OCI-LY1 (cell line): ENCODE results near the gene GTF2E1.

Experiments
- H2AFZ ChIP-seq: fragments of 200-600 bp; sonication (generic), shearing (Covaris generic); 2 replicates; pipeline ENCODE4 v1.6.0; 2014; ENCODE audit warnings: antibody characterized with exemption, mild to moderate bottlenecking, low read length
- H3F3A ChIP-seq: fragments of 200-600 bp; sonication (generic), shearing (Covaris generic); 2 replicates; pipeline ENCODE4 v1.6.0; 2014; ENCODE audit warnings: mild to moderate bottlenecking, antibody characterized with exemption, low read length, moderate library complexity; ENCODE audit not compliant: insufficient read depth
- H3K27ac ChIP-seq: fragments of 200-600 bp; sonication (generic); 2 replicates; pipeline ENCODE4 v1.5.1; 2014; ENCODE audit warnings: low read length, mixed run types, mild to moderate bottlenecking, low read depth; ENCODE audit not compliant: poor library complexity, severe bottlenecking
- H3K27me3 ChIP-seq: fragments of 200-600 bp; sonication (generic); 2 replicates; pipeline ENCODE4 v1.6.0; 2014; ENCODE audit warnings: antibody characterized with exemption, mild to moderate bottlenecking, low read length, moderate library complexity; ENCODE audit not compliant: insufficient read depth
- H3K36me3 ChIP-seq: fragments of 200-600 bp; sonication (generic); 2 replicates; pipeline ENCODE4 v1.6.1; 2014; ENCODE audit warnings: mild to moderate bottlenecking, antibody characterized with exemption, low read length, moderate library complexity, mixed read lengths; ENCODE audit not compliant: insufficient read depth
- H3K4me1 ChIP-seq: fragments of 200-600 bp; sonication (generic); 2 replicates; pipeline ENCODE4 v1.5.1; 2014; ENCODE audit warnings: mild to moderate bottlenecking, low read length, moderate library complexity; ENCODE audit not compliant: insufficient read depth, severe bottlenecking
- H3K4me2 ChIP-seq: fragments of 200-600 bp; sonication (generic), shearing (Covaris generic); 2 replicates; pipeline ENCODE4 v1.6.1; 2014; ENCODE audit warnings: low read length
- H3K4me3 ChIP-seq: fragments of 200-600 bp; sonication (generic); 2 replicates; pipeline ENCODE4 v1.5.1; 2014; ENCODE audit warnings: low read length, low read depth, mild to moderate bottlenecking, mixed read lengths; ENCODE audit not compliant: poor library complexity, severe bottlenecking
- H3K79me2 ChIP-seq: fragments of 200-600 bp; shearing (Covaris generic); 2 replicates; pipeline ENCODE4 v1.6.1; 2016; ENCODE audit warnings: mixed run types, low read length, mixed read lengths; ENCODE audit not compliant: insufficient read depth
- H3K9ac ChIP-seq: fragments of 200-600 bp; sonication (generic), shearing (Covaris generic); 2 replicates; pipeline ENCODE4 v1.6.1; 2014; ENCODE audit warnings: mild to moderate bottlenecking, low read length, mixed read lengths
- H3K9me2 ChIP-seq: fragments of 200-600 bp; sonication (generic), shearing (Covaris generic); 2 replicates; pipeline ENCODE4 v1.6.1; 2014; ENCODE audit warnings: low read depth, mild to moderate bottlenecking, low read length, mixed read lengths
- H3K9me3 ChIP-seq: fragments of 200-600 bp; shearing (Covaris generic); 2 replicates; pipeline ENCODE4 v1.6.1; 2014; ENCODE audit warnings: low read length, mixed read lengths
- H4K20me1 ChIP-seq: fragments of 200-600 bp; sonication (generic), shearing (Covaris generic); 2 replicates; pipeline ENCODE4 v1.6.0; 2016; ENCODE audit warnings: mild to moderate bottlenecking, low read length; ENCODE audit not compliant: insufficient read depth
- EZH2 ChIP-seq: fragments of 200-600 bp; sonication (generic), shearing (Covaris generic); IDR thresholded peaks from 2 replicates; pipeline ENCODE4 v1.8.0; 2017; ENCODE audit warnings: borderline replicate concordance, mixed run types, mild to moderate bottlenecking, antibody characterized with exemption, low read length, moderate library complexity, mixed read lengths
- TF ChIP-seq, protein P1 (sequence below): fragments of 200-600 bp; sonication (generic), shearing (Covaris generic); IDR thresholded peaks from 2 replicates; pipeline ENCODE4 v1.5.1; 2017; ENCODE audit warnings: mild to moderate bottlenecking, antibody characterized with exemption, low read length, moderate library complexity, mixed read lengths

Gene GTF2E1

DNA sequence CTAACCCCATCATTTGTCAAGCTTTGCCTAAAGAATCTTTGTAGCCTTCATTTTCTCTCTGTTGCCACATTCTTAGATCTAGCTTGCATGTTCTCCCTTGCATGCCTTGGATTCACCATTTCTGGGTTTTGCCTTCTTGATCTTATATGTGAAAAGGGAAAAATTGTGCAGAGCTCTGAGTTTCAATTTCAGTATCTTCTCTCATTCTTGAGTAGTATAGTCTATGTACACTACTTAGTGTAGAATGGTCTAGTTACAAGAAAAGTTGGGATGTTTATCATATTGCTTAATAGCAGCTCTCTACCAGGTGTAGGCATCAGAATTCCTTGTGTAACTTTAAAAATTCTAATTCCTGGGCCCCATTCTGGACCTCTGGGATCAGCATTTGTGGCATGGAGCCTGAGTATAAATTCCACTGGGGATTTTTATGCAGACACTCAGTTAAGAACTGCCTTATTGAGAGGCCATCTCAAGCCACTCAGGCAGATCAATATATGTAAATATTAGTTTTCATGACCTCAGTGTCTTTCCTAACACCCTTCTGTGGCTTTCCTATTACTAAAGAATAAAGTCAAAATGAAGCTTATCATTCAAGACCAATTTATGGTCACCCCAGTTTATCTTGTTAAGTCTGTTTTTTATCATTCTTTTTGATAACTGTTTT is 23.4 kb downstream of the GTF2E1 start:
- Histone ChIP-seq H3K9me2 (no peaks in the 10 kb centered on the region), H3K4me3 (no peak overlapping the region), H4K20me1 (0 out of 2 replicates have a peak, but pooled peaks cover 2% of the 10 kb centered on the region), H3K27me3 (no peaks in the 10 kb centered on the region), H3K36me3 (peaks cover 4% of the 10 kb centered on the region; the same call in 1 of the 2 replicates), H3K9ac (no peak overlapping the region), H3K4me2 (no peak overlapping the region), H3K79me2 (peaks cover 22% of the 10 kb centered on the region), H3F3A (no peaks in the 10 kb centered on the region), H3K27ac (no peak overlapping the region), H3K4me1 (no peaks in the 10 kb centered on the region), H3K9me3 (no peaks in the 10 kb centered on the region), H2AFZ (no peak overlapping the region)
- TF ChIP-seq EZH2: no peak
- TF ChIP-seq, protein P1, sequence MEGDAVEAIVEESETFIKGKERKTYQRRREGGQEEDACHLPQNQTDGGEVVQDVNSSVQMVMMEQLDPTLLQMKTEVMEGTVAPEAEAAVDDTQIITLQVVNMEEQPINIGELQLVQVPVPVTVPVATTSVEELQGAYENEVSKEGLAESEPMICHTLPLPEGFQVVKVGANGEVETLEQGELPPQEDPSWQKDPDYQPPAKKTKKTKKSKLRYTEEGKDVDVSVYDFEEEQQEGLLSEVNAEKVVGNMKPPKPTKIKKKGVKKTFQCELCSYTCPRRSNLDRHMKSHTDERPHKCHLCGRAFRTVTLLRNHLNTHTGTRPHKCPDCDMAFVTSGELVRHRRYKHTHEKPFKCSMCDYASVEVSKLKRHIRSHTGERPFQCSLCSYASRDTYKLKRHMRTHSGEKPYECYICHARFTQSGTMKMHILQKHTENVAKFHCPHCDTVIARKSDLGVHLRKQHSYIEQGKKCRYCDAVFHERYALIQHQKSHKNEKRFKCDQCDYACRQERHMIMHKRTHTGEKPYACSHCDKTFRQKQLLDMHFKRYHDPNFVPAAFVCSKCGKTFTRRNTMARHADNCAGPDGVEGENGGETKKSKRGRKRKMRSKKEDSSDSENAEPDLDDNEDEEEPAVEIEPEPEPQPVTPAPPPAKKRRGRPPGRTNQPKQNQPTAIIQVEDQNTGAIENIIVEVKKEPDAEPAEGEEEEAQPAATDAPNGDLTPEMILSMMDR: no peak

GRCh38 chr3:120766576-120766975 is 24.0 kb downstream of the GTF2E1 start:
- Histone ChIP-seq H4K20me1 (0 out of 2 replicates have a peak, but pooled peaks cover 2% of the 10 kb centered on the region), H3K9me2 (no peaks in the 10 kb centered on the region), H2AFZ (no peak overlapping the region), H3K4me2 (no peak overlapping the region), H3K36me3 (peaks cover 9% of the 10 kb centered on the region), H3K79me2 (peaks cover 22% of the 10 kb centered on the region), H3K9me3 (no peaks in the 10 kb centered on the region), H3K9ac (no peak overlapping the region), H3F3A (no peaks in the 10 kb centered on the region), H3K4me3 (no peak overlapping the region), H3K27ac (no peak overlapping the region), H3K4me1 (no peaks in the 10 kb centered on the region), H3K27me3 (no peaks in the 10 kb centered on the region)
- TF ChIP-seq, protein P1: no peak
- TF ChIP-seq EZH2: no peak

GRCh38 chr3:120767106-120767505 is 24.6 kb downstream of the GTF2E1 start:
- H4K20me1 ChIP-seq: 0 out of 2 replicates have a peak, but pooled peaks cover 2% of the 10 kb centered on the region
- no peaks in the 10 kb centered on the region for H3K27me3 ChIP-seq
- no peak overlapping the region for H3K27ac ChIP-seq
- peaks cover 22% of the 10 kb centered on the region for H3K79me2 ChIP-seq
- TF ChIP-seq, protein P1: no peak
- TF ChIP-seq EZH2: no peak
- H3F3A ChIP-seq: no peaks in the 10 kb centered on the region
- H3K9me3 ChIP-seq: no peaks in the 10 kb centered on the region
- no peak overlapping the region for H3K4me2 ChIP-seq
- H2AFZ ChIP-seq: no peak overlapping the region
- no peak overlapping the region for H3K9ac ChIP-seq
- H3K4me3 ChIP-seq: no peak overlapping the region
- no peaks in the 10 kb centered on the region for H3K4me1 ChIP-seq
- H3K9me2 ChIP-seq: no peaks in the 10 kb centered on the region
- H3K36me3 ChIP-seq: peaks cover 15% of the 10 kb centered on the region
